ENCODE measurements around the gene STX8. TPM values are rescaled to one million over a fixed set of nuclear protein-coding genes. Genes with fewer than 3 reads are reported as not detected.
"Not testable (repeated sequence)": the region's sequence is repeated elsewhere in the genome, so short reads cannot be mapped to it uniquely, and the experiment has no call there.

STX8 gene
- polyA plus RNA-seq, 1 experiment: 44.7 TPM

DNA sequence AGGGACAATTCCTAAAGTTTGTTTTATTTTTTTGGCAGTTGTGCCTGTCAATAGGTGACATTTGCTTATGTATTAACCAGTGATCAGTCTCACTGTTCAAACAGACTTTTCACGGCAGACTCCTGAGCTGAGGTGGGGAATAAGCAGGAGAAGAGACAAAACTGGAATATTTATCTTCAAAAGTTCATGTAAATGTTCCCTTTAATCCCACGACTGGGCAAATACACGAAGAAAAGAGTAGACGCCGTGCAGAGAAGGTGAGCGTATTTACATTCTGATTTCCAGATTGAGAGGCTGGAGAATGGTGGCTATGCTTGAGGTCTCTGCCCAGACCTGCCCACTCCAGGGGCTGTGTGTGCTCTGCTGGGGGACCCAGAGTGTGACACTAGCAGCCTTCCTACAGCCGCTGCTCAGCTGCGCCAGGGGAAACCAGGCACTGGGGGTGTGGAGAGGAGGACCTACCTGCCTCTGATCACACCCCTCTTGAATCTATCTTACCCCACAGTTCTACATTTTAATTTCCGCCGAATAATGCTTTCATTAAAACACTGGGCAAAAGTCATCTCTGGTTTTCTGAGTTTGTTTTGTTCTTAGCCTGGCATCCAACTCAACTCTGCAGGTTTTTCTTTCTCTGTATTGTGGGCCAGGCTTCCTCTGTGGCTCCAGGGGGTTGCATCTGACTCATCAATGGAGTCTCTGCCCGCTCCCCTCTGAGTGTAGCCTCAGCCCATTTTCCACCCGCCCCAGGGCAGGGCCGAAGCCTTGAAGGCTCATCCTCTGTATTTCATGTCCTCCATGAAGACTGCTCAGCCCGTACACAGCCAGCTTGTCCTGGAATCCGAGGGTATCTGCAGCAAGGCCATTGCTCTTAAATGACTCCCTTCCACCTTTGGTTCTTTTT lies 317.3 kb downstream of the STX8 start:
- POLR2A ChIA-PET: no interaction called here
- Histone ChIP-seq H3K36me3 (ENCODE audit: control insufficient read depth, insufficient read depth, low read length) (no peaks in the 10 kb centered on the region), H3K4me3 (ENCODE audit: low read depth, low read length) (no peak overlapping the region), H3K27me3 (ENCODE audit: control insufficient read depth, insufficient read depth, low read length) (no peaks in the 10 kb centered on the region)
- TF ChIP-seq, protein P1, sequence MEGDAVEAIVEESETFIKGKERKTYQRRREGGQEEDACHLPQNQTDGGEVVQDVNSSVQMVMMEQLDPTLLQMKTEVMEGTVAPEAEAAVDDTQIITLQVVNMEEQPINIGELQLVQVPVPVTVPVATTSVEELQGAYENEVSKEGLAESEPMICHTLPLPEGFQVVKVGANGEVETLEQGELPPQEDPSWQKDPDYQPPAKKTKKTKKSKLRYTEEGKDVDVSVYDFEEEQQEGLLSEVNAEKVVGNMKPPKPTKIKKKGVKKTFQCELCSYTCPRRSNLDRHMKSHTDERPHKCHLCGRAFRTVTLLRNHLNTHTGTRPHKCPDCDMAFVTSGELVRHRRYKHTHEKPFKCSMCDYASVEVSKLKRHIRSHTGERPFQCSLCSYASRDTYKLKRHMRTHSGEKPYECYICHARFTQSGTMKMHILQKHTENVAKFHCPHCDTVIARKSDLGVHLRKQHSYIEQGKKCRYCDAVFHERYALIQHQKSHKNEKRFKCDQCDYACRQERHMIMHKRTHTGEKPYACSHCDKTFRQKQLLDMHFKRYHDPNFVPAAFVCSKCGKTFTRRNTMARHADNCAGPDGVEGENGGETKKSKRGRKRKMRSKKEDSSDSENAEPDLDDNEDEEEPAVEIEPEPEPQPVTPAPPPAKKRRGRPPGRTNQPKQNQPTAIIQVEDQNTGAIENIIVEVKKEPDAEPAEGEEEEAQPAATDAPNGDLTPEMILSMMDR (IDR thresholded peaks at IDR 0.05; ENCODE audit: insufficient read depth, low read depth, low read length): no peak
- DNase-seq (ENCODE audit: low read depth): no peak
- CTCF ChIA-PET: interaction anchor here (2.4 kb wide), 1 partner anchor 10 kb away, joined by 9 read pairs; no protein-coding TSS in a partner anchor

DNA sequence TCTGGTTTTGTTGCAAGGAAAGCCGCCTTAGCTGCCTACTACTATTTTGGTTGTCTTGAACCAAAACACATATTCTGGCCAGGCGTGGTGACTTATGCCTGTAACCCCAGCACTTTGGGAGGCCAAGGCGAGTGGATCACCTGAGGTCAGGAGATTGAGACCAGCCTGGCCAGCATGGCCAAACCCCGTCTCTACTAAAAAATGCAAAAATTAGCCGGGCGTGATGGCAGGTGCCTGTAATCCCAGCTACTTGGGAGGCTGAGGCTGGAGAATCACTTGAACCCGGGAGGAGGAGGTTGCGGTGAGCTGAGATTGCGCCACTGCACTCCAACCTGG lies 318.0 kb downstream of the STX8 start:
- DNase-seq (ENCODE audit: low read depth); H3K36me3 ChIP-seq (ENCODE audit: control insufficient read depth, insufficient read depth, low read length); H3K4me3 ChIP-seq (ENCODE audit: low read depth, low read length); H3K27me3 ChIP-seq (ENCODE audit: control insufficient read depth, insufficient read depth, low read length); POLR2A ChIA-PET: not testable (repeated sequence)
- CTCF ChIA-PET: interaction anchor here (2.4 kb wide), 1 partner anchor 10 kb away, joined by 9 read pairs; no protein-coding TSS in a partner anchor

DNA sequence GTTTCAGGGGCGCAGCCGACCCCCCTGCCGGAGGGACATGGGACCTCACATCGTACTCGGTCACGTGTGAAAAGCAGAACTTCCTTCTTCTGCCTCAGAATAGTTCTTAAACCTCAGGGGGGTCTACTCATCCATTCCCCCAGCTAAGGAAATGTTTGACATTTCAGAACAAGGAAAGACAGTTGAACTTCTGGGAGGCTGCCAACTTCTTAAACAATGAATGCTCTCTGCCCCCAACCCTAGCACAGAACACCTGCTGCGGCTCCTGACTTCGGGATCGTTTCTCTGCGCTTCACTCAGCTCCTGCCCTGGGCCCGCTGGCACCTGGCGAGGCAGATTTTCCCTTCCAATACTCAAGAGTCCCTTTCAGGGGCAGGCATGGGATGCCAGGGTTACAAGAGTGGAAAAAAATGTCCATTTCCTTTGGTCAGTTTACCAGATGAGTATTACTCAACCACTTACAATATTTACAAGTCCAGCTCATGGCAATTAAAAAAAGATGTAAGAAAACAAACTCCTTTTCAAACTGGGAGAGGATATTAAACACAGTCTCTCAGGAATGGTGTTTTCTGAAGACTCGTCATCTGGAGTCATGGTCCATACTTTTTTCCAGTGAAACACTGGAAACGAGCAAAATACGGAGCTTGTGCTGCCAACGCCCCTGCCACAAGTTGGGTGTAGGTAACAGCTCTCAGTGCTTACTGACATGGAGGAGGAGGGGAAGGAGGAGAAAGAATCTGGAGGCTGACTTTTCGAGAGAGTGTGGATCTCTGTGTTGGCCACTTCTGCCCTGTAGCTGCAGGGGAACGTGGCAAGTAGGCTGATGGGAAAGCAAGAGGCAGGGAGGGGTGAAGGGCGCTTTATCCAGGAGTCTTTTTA lies 318.6 kb downstream of the STX8 start:
- POLR2A ChIA-PET: no interaction called here
- Histone ChIP-seq H3K4me3 (ENCODE audit: low read depth, low read length) (no peak overlapping the region), H3K27me3 (ENCODE audit: control insufficient read depth, insufficient read depth, low read length) (no peaks in the 10 kb centered on the region), H3K36me3 (ENCODE audit: control insufficient read depth, insufficient read depth, low read length) (no peaks in the 10 kb centered on the region)
- TF ChIP-seq, protein P1 (IDR thresholded peaks at IDR 0.05; ENCODE audit: insufficient read depth, low read depth, low read length): no peak
- CTCF ChIA-PET: interaction anchor here (1.0 to 2.4 kb wide), 2 partner anchors 11 to 263 kb away, joined by 3 to 9 read pairs; no protein-coding TSS in a partner anchor
- peak; percentile 62 for DNase-seq (ENCODE audit: low read depth)

DNA sequence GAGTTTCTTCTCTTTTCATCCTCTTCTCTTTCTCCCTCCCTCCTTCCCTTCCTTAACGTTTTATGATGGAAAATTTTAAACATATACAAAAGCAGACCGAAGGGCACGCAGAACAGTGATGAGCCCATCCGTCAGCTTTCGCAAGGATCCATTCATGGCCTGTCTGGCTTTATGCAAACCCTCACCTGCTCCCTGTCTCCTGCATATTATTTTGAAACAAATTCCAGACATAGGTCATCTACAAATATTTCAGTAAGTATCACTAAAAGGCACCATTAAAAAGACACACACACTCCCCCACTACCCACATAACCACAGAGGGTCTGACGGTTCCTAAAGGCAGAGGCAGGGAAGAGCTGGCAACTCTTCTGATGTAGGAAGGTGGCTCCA lies 319.3 kb downstream of the STX8 start:
- CTCF ChIA-PET: interaction anchor here (1.0 to 2.4 kb wide), 2 partner anchors 12 to 264 kb away, joined by 3 to 9 read pairs; no protein-coding TSS in a partner anchor
- TF ChIP-seq, protein P1 (IDR thresholded peaks at IDR 0.05; ENCODE audit: insufficient read depth, low read depth, low read length): no peak

DNA sequence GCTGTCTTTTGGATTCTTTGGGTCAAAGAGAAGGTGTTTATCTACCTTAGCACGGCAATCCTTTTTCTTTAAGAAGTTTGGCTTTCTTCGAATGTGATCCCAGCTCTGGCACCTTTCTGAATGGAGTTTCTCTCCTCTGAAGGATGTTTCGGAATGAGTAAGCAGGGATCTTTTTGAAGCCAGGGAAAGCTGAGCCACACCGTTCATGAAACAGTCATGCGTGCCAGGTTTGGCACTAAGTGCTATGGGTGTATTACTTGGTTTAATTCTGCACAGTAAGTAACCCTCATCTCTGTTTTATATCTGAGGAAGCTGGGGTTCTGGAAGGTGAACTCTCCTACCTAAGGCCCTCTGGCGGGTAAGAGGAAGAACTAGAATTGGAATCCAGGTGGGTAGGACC lies 319.8 kb downstream of the STX8 start:
- no peaks in the 10 kb centered on the region for H3K27me3 ChIP-seq (ENCODE audit: control insufficient read depth, insufficient read depth, low read length)
- no peak overlapping the region for H3K4me3 ChIP-seq (ENCODE audit: low read depth, low read length)
- no peaks in the 10 kb centered on the region for H3K36me3 ChIP-seq (ENCODE audit: control insufficient read depth, insufficient read depth, low read length)
- TF ChIP-seq, protein P1 (IDR thresholded peaks at IDR 0.05; ENCODE audit: insufficient read depth, low read depth, low read length): no peak
- DNase-seq (ENCODE audit: low read depth): no peak
- ChIA-PET POLR2A (no interaction called here), CTCF (interaction anchor here (1.0 to 2.4 kb wide), 3 partner anchors 12 to 266 kb away, joined by 3 to 9 read pairs (median 3); no protein-coding TSS in a partner anchor)

More for the DNA sequence above, 319.3 kb downstream of the STX8 start:
- H3K4me3 ChIP-seq (ENCODE audit: low read depth, low read length): no peak overlapping the region
- POLR2A ChIA-PET: no interaction called here
- no peaks in the 10 kb centered on the region for H3K36me3 ChIP-seq (ENCODE audit: control insufficient read depth, insufficient read depth, low read length)
- DNase-seq (ENCODE audit: low read depth): no peak
- no peaks in the 10 kb centered on the region for H3K27me3 ChIP-seq (ENCODE audit: control insufficient read depth, insufficient read depth, low read length)
